Nephron (organoid): ENCODE measurements around the gene MACROD2.

Experiments used
- H3K27ac Mint-ChIP-seq, 3 experiments: 2 replicates each; pipeline ENCODE4 v1.8.0; 2020; ENCODE audit warnings: mixed read lengths in 3 of 3, mild to moderate bottlenecking in 2 of 3, moderate library complexity in 1 of 3
- H3K27me3 Mint-ChIP-seq: 2 replicates; pipeline ENCODE4 v1.8.0; 2021; ENCODE audit warnings: low read depth, mild to moderate bottlenecking, moderate library complexity, mixed read lengths
- H3K36me3 Mint-ChIP-seq: 2 replicates; pipeline ENCODE4 v1.8.0; 2020; ENCODE audit warnings: low read depth, mixed read lengths
- H3K4me1 Mint-ChIP-seq: 2 replicates; pipeline ENCODE4 v1.8.0; 2020; ENCODE audit warnings: mixed read lengths
- H3K4me3 Mint-ChIP-seq, 3 experiments: 2 replicates each; pipeline ENCODE4 v1.8.0; 2020; ENCODE audit warnings: mild to moderate bottlenecking in 3 of 3, mixed read lengths in 3 of 3, moderate library complexity in 2 of 3
- H3K9me3 Mint-ChIP-seq: 2 replicates; pipeline ENCODE4 v1.8.0; 2020; ENCODE audit warnings: mixed read lengths
- TF ChIP-seq, protein P1 (sequence below), 3 experiments: fragments of 200-600 bp; sonication (generic); IDR thresholded peaks; one replicate each; pipeline ENCODE4 v1.5.0; 2021; ENCODE audit warnings: antibody characterized with exemption in 3 of 3; ENCODE audit not compliant: unreplicated experiment in 3 of 3

Gene MACROD2

GRCh38 chr20:15927893-15928650 is 1932.8 kb downstream of the MACROD2 start:
- TF ChIP-seq, protein P1, sequence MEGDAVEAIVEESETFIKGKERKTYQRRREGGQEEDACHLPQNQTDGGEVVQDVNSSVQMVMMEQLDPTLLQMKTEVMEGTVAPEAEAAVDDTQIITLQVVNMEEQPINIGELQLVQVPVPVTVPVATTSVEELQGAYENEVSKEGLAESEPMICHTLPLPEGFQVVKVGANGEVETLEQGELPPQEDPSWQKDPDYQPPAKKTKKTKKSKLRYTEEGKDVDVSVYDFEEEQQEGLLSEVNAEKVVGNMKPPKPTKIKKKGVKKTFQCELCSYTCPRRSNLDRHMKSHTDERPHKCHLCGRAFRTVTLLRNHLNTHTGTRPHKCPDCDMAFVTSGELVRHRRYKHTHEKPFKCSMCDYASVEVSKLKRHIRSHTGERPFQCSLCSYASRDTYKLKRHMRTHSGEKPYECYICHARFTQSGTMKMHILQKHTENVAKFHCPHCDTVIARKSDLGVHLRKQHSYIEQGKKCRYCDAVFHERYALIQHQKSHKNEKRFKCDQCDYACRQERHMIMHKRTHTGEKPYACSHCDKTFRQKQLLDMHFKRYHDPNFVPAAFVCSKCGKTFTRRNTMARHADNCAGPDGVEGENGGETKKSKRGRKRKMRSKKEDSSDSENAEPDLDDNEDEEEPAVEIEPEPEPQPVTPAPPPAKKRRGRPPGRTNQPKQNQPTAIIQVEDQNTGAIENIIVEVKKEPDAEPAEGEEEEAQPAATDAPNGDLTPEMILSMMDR (IDR thresholded peaks at IDR 0.05; ENCODE audit: unreplicated experiment in 3 of 3): no peak
- H3K27ac Mint-ChIP-seq: no peak overlapping the region
- H3K4me3 Mint-ChIP-seq: no peak overlapping the region
- no peaks in the 10 kb centered on the region for H3K9me3 Mint-ChIP-seq
- no peaks in the 10 kb centered on the region for H3K36me3 Mint-ChIP-seq
- H3K27me3 Mint-ChIP-seq: no peaks in the 10 kb centered on the region
- H3K4me1 Mint-ChIP-seq: peaks cover 30% of the 10 kb centered on the region

GRCh38 chr20:15928946-15929345 is 1933.6 kb downstream of the MACROD2 start:
- no peaks in the 10 kb centered on the region for H3K9me3 Mint-ChIP-seq
- peaks cover 30% of the 10 kb centered on the region for H3K4me1 Mint-ChIP-seq
- H3K4me3 Mint-ChIP-seq: no peak overlapping the region
- TF ChIP-seq, protein P1 (IDR thresholded peaks at IDR 0.05; ENCODE audit: unreplicated experiment in 3 of 3): no peak
- H3K36me3 Mint-ChIP-seq: no peaks in the 10 kb centered on the region
- H3K27ac Mint-ChIP-seq: no peak overlapping the region
- no peaks in the 10 kb centered on the region for H3K27me3 Mint-ChIP-seq

DNA sequence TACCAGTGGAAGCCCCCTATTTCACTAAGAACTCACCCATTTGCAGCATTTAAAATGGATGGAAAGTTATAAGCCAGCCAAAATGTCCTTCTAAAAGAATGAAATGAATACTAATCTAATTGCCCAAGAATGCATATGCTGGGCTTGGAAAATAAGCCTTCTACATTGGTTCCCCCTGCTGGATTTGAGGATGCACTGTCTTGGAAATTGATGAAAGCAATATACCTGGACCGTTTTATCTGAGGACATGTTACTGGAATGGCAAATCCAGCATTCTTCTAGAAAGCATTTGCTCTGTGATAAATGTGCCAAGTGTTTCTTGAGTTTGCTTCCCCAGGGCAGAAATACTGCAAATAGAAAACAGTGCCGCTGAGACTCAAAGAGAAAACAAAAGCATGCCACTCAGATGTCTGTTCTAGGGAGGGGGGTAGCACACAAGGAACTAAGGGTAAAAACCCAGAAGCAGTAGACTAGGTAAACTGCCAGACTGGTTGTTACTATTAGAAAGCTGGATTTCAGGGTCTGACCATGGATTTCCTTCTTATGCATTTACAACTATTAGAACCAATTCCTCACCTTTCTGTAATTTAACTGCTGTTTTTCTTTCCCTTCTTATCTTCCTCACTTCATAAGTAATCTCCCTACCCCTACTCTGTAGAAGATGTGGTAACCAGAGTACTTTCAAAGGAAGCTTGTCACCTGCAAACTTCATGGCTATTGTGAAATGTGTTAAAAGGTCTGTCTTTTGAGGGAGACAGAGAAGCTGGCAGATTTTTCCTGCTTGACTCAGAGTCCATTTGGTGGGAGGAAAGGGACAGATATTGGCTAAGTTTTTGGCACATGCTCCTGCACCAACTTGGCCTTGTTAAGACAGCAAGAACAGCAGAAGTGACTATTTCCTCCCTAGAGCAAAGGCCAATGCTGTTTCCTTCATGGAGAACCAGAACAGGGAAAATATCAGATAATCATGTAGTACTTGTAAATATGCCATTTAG is 1935.3 kb downstream of the MACROD2 start:
- Mint-ChIP-seq H3K9me3 (no peaks in the 10 kb centered on the region), H3K36me3 (no peaks in the 10 kb centered on the region), H3K27ac (peak overlapping the region; percentile 48 to 73 (median 72)), H3K27me3 (no peaks in the 10 kb centered on the region), H3K4me1 (peaks cover 30% of the 10 kb centered on the region), H3K4me3 (peak overlapping the region in 1 of 3 experiments; percentile 18)
- TF ChIP-seq, protein P1 (IDR thresholded peaks at IDR 0.05; ENCODE audit: unreplicated experiment in 3 of 3): peak; percentile 76 to 81 (median 77)

DNA sequence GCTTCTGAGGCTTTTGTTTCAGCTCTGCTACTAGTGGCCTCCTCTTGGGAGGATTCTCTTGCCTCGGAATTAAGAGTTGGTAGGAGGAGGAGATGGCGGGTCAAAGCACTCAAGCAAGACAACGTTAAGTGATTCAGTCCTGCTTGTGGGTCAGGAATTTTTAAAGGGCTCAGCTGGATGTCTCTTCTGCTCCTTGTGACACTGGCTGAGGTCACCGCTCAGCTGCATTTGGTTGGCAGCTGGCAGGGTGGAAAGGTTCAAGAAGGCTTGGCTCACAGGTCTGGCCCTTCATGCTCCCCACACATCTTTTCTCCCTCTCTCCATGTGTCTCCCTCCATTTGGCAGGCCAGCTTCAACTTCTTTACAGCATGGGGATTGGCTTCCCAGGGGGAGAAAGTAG is 1936.6 kb downstream of the MACROD2 start:
- Mint-ChIP-seq H3K4me1 (peaks cover 24% of the 10 kb centered on the region), H3K27ac (no peak overlapping the region), H3K9me3 (no peaks in the 10 kb centered on the region), H3K27me3 (no peaks in the 10 kb centered on the region), H3K36me3 (no peaks in the 10 kb centered on the region), H3K4me3 (no peak overlapping the region)
- TF ChIP-seq, protein P1 (IDR thresholded peaks at IDR 0.05; ENCODE audit: unreplicated experiment in 3 of 3): no peak

DNA sequence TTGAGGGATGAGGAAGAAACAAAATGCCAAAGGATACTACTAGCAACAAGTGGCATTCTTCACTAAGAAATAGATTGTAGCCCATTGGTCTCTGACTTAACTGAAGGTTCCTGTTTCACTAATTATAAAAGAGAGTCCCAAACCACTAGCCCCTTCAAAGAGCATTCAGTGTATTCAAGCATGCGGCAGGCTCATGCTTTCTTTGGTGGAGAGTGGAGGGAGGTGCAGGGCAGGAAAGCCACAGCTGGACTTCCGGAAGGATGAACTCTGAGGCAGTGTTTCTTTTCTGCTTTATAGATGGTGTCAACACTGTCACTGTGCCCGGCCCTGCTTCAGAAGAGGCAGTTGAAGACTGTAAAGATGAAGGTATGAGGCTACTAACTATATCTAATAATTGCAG is 1941.9 kb downstream of the MACROD2 start:
- H3K4me1 Mint-ChIP-seq: no peaks in the 10 kb centered on the region
- TF ChIP-seq, protein P1 (IDR thresholded peaks at IDR 0.05; ENCODE audit: unreplicated experiment in 3 of 3): no peak
- H3K27ac Mint-ChIP-seq: no peak overlapping the region
- H3K27me3 Mint-ChIP-seq: no peaks in the 10 kb centered on the region
- peaks cover 11% of the 10 kb centered on the region for H3K9me3 Mint-ChIP-seq
- H3K36me3 Mint-ChIP-seq: peaks cover 5% of the 10 kb centered on the region
- H3K4me3 Mint-ChIP-seq: no peak overlapping the region
